ENCODE data around the gene ZC3HAV1L. TPM values are rescaled to one million over a fixed set of nuclear protein-coding genes. Genes with fewer than 3 reads are reported as not detected.

ZC3HAV1L gene
- total and polyA plus RNA-seq, 2 experiments from 2014 or later, result 2.0 to 11.3 TPM

GRCh38 chr7:139080905-139081304 is 45.1 kb upstream of the ZC3HAV1L start:
- no peaks in the 10 kb centered on the region for H3F3A ChIP-seq (replicated peaks; ENCODE audit: low read depth)
- ATAC-seq (no peak), DNase-seq (ENCODE audit: low spot score) (no peak)
- H3K27ac Mint-ChIP-seq, result no peak overlapping the region
- peaks cover 7% of the 10 kb centered on the region for H4K20me1 ChIP-seq (replicated peaks; ENCODE audit: insufficient read depth)
- peaks cover 68% of the 10 kb centered on the region for H3K36me3 Mint-ChIP-seq (ENCODE audit: low read depth)
- H3K27me3 Mint-ChIP-seq (ENCODE audit: insufficient read depth, low read depth, poor library complexity), result peaks cover 4% of the 10 kb centered on the region
- H3K36me3 ChIP-seq (ENCODE audit: insufficient read depth), result no peaks in the 10 kb centered on the region
- H3K27ac ChIP-seq (ENCODE audit: low read depth), result no peak overlapping the region
- no peak overlapping the region for H3K4me3 ChIP-seq
- no peaks in the 10 kb centered on the region for H3K79me2 ChIP-seq (replicated peaks; ENCODE audit: insufficient read depth)
- no peaks in the 10 kb centered on the region for H3K9me3 Mint-ChIP-seq
- H3K4me1 ChIP-seq (ENCODE audit: insufficient read depth), result no peaks in the 10 kb centered on the region
- H3K4me1 Mint-ChIP-seq, result no peaks in the 10 kb centered on the region
- no peak overlapping the region for H2AFZ ChIP-seq
- H3K4me2 ChIP-seq, result no peak overlapping the region
- no peaks in the 10 kb centered on the region for H3K9me2 ChIP-seq (ENCODE audit: insufficient read depth)
- no peaks in the 10 kb centered on the region for H3K27me3 ChIP-seq (ENCODE audit: insufficient read depth)
- no peak overlapping the region for H3K4me3 Mint-ChIP-seq
- TF ChIP-seq ZNF331 (CRISPR knock-in tag; IDR thresholded peaks at IDR 0.05; ENCODE audit: low read depth) (no peak), NANOG (IDR thresholded peaks at IDR 0.05; ENCODE audit: borderline replicate concordance) (no peak), ZNF114 (CRISPR knock-in tag; IDR thresholded peaks at IDR 0.05) (no peak), POLR2AphosphoS5 (IDR thresholded peaks at IDR 0.05; ENCODE audit: low read depth) (no peak)

GRCh38 chr7:139079861-139080260 is 44.0 kb upstream of the ZC3HAV1L start:
- Histone ChIP-seq H3K27me3 (ENCODE audit: insufficient read depth) (no peaks in the 10 kb centered on the region), H4K20me1 (replicated peaks; ENCODE audit: insufficient read depth) (peaks cover 6% of the 10 kb centered on the region), H3K36me3 (ENCODE audit: insufficient read depth) (no peaks in the 10 kb centered on the region), H2AFZ (no peak overlapping the region), H3K4me1 (ENCODE audit: insufficient read depth) (no peaks in the 10 kb centered on the region), H3K27ac (ENCODE audit: low read depth) (no peak overlapping the region), H3K4me3 (no peak overlapping the region), H3K79me2 (replicated peaks; ENCODE audit: insufficient read depth) (no peaks in the 10 kb centered on the region), H3F3A (replicated peaks; ENCODE audit: low read depth) (no peaks in the 10 kb centered on the region), H3K4me2 (no peak overlapping the region), H3K9me2 (ENCODE audit: insufficient read depth) (no peaks in the 10 kb centered on the region)
- Mint-ChIP-seq H3K9me3 (no peaks in the 10 kb centered on the region), H3K27ac (no peak overlapping the region), H3K4me1 (no peaks in the 10 kb centered on the region; the same call in 2 of the 3 replicates), H3K36me3 (ENCODE audit: low read depth) (peaks cover 64% of the 10 kb centered on the region), H3K4me3 (no peak overlapping the region), H3K27me3 (ENCODE audit: insufficient read depth, low read depth, poor library complexity) (peaks cover 4% of the 10 kb centered on the region)
- ATAC-seq (no peak), DNase-seq (ENCODE audit: low spot score) (no peak)
- TF ChIP-seq EZH2phosphoT487 (IDR thresholded peaks at IDR 0.05; ENCODE audit: unreplicated experiment), result no peak
- no peak for TF ChIP-seq STAT1 (IDR thresholded peaks at IDR 0.05; ENCODE audit: unreplicated experiment)
- no peak for TF ChIP-seq ZNF331 (CRISPR knock-in tag; IDR thresholded peaks at IDR 0.05; ENCODE audit: low read depth)
- no peak for TF ChIP-seq POLR2AphosphoS5 (IDR thresholded peaks at IDR 0.05; ENCODE audit: low read depth)
- TF ChIP-seq JUNB (IDR thresholded peaks at IDR 0.05; ENCODE audit: unreplicated experiment), result no peak
- TF ChIP-seq ZNF462 (CRISPR knock-in tag; IDR thresholded peaks at IDR 0.05), result no peak
- no peak for TF ChIP-seq CTCF (conservative IDR thresholded peaks at IDR 0.05; ENCODE audit: low read depth in 2 of 2)
- no peak for TF ChIP-seq ZNF114 (CRISPR knock-in tag; IDR thresholded peaks at IDR 0.05)
- no peak for TF ChIP-seq NANOG (IDR thresholded peaks at IDR 0.05; ENCODE audit: borderline replicate concordance)

All from GM23338 (cell line).